ENCODE results near the gene CBY3. TPM values are rescaled to one million over a fixed set of nuclear protein-coding genes. Genes with fewer than 3 reads are reported as not detected.

CBY3 gene
- total and polyA plus RNA-seq, 3 experiments from 2014 or later, result 0.57 to 0.91 TPM; not detected in 1

Other genes with a start within 250 kb of the CBY3 start
- gene RUFY1, start 130.5 kb downstream of the CBY3 start, total RNA-seq, result 10 to 100 TPM; 40.4 to 41.9 TPM
- gene RUFY1, start 130.5 kb downstream of the CBY3 start, polyA plus RNA-seq, result 32.6 TPM
- gene HNRNPH1, start 57.4 kb downstream of the CBY3 start, total RNA-seq, result 100 to 1,000 TPM; 929 to 961 TPM
- 103 TPM for gene HNRNPH1, start 57.4 kb downstream of the CBY3 start, polyA plus RNA-seq
- 100 to 1,000 TPM; 694 to 710 TPM for gene CANX, start 17.9 kb upstream of the CBY3 start, total RNA-seq
- gene CANX, start 17.9 kb upstream of the CBY3 start, polyA plus RNA-seq, result 283 TPM
- 10 to 100 TPM; 30.4 to 30.9 TPM for gene MAML1, start 51.8 kb upstream of the CBY3 start, total RNA-seq
- 9.1 TPM for gene MAML1, start 51.8 kb upstream of the CBY3 start, polyA plus RNA-seq
- gene LTC4S, start 113.0 kb upstream of the CBY3 start, total RNA-seq, result 1 to 10 TPM in 1 of 2 experiments, under 1 TPM in 1; 0.57 to 1.0 TPM
- 4.0 TPM for gene LTC4S, start 113.0 kb upstream of the CBY3 start, polyA plus RNA-seq
- 100 to 1,000 TPM in 1 of 2 experiments, 10 to 100 TPM in 1; 94.0 to 103 TPM for gene MGAT4B, start 125.8 kb upstream of the CBY3 start, total RNA-seq
- 21.0 TPM for gene MGAT4B, start 125.8 kb upstream of the CBY3 start, polyA plus RNA-seq
- 100 to 1,000 TPM; 158 to 179 TPM for gene SQSTM1, start 139.9 kb upstream of the CBY3 start, total RNA-seq
- gene SQSTM1, start 139.9 kb upstream of the CBY3 start, polyA plus RNA-seq, result 212 TPM
- gene MRNIP, start 177.8 kb upstream of the CBY3 start, total RNA-seq, result 10 to 100 TPM; 23.9 to 27.2 TPM
- gene MRNIP, start 177.8 kb upstream of the CBY3 start, polyA plus RNA-seq, result 17.7 TPM
- gene TBC1D9B, start 226.9 kb upstream of the CBY3 start, total RNA-seq, result 10 to 100 TPM; 73.7 to 74.8 TPM
- 43.9 TPM for gene TBC1D9B, start 226.9 kb upstream of the CBY3 start, polyA plus RNA-seq